Vagina (tissue), 2 donors: ENCODE measurements around the gene AUH. TPM values are rescaled to one million over a fixed set of nuclear protein-coding genes. Genes with fewer than 3 reads are reported as not detected.
A peak's percentile ranks its signal among the peaks of the same experiment; 100 is the strongest.

Source experiments
- DNase-seq, 2 donors: peaks; one replicate each; pipeline ENCODE4 v3.0.0-alpha.2; 2017; ENCODE audit errors: extremely low spot score in 2 of 2
- H3K27ac ChIP-seq: fragments of 200-600 bp; sonication (generic); one replicate; pipeline ENCODE4 v1.5.1; 2019
- H3K27me3 ChIP-seq: fragments of 200-600 bp; sonication (generic); one replicate; pipeline ENCODE4 v1.5.1; 2019
- H3K36me3 ChIP-seq, 2 donors: fragments of 200-600 bp; sonication (generic); one replicate each; pipeline ENCODE4 v1.5.1; 2017 to 2019
- H3K4me1 ChIP-seq: fragments of 200-600 bp; sonication (generic); one replicate; pipeline ENCODE4 v1.5.1; 2019
- H3K4me3 ChIP-seq, 2 donors: fragments of 200-600 bp; sonication (generic); 1 replicate in 1 of 2; 2 replicates in 1 of 2; pipeline ENCODE4 v1.5.1; 2016 to 2019
- H3K9me3 ChIP-seq: fragments of 200-600 bp; sonication (generic); one replicate; pipeline ENCODE4 v1.5.1; 2019
- CTCF ChIP-seq, 3 experiments: fragments of 450-650 bp in 2 of 3; fragments of 200-600 bp in 1 of 3; sonication (generic) in 1 of 3; IDR thresholded peaks; one replicate each; pipeline ENCODE4 v1.5.1; 2017 to 2019; ENCODE audit warnings: antibody characterized with exemption in 3 of 3, mild to moderate bottlenecking in 2 of 3, moderate library complexity in 2 of 3
- POLR2A ChIP-seq, 2 donors: fragments of 450-650 bp; IDR thresholded peaks; one replicate each; pipeline ENCODE4 v1.6.1; 2017; ENCODE audit warnings: antibody characterized with exemption in 2 of 2, mild to moderate bottlenecking in 2 of 2, moderate library complexity in 2 of 2
- POLR2AphosphoS5 ChIP-seq, 2 donors: sonication (generic); formaldehyde crosslinking; IDR thresholded peaks; one replicate each; pipeline ENCODE4 v1.9.0; 2017; ENCODE audit warnings: antibody characterized with exemption in 2 of 2, mild to moderate bottlenecking in 2 of 2, low read depth in 1 of 2; ENCODE audit not compliant: insufficient read depth in 1 of 2
- intact Hi-C: fragments of 100-400 bp; cut with DNase I; formaldehyde crosslinking; loops from one replicate; pipeline ENCODE4 v1.15.1; 2023
- total RNA-seq: library from RNA; depleted of rRNA; stranded (reverse); fragments of >200 nt; gene quantifications from one replicate; pipeline ENCODE4 v1.2.3, GENCODE V29; 2016

AUH gene
- total RNA-seq, 1 donor from 2014 or later, result 39.0 TPM

- TF ChIP-seq CTCF (IDR thresholded peaks at IDR 0.05), result no peak
- no peak for TF ChIP-seq POLR2A (IDR thresholded peaks at IDR 0.05)
- TF ChIP-seq POLR2AphosphoS5 (IDR thresholded peaks at IDR 0.05; ENCODE audit: insufficient read depth in 1 of 2, low read depth in 1 of 2), result no peak
- intact Hi-C loops, result no loop called here
- H3K4me1 ChIP-seq, result peaks cover 8% of the 10 kb centered on the region
- H3K9me3 ChIP-seq, result no peaks in the 10 kb centered on the region
- no peaks in the 10 kb centered on the region for H3K27me3 ChIP-seq
- no peaks in the 10 kb centered on the region for H3K36me3 ChIP-seq
- no peak overlapping the region for H3K27ac ChIP-seq
- H3K4me3 ChIP-seq, result no peak overlapping the region
- no peak for DNase-seq
Observed at GRCh38 chr9:91174772-91175171, 186.9 kb downstream of the AUH start.

- H3K4me3 ChIP-seq, result no peak overlapping the region
- no peak for TF ChIP-seq CTCF (IDR thresholded peaks at IDR 0.05)
- no peak for TF ChIP-seq POLR2AphosphoS5 (IDR thresholded peaks at IDR 0.05; ENCODE audit: insufficient read depth in 1 of 2, low read depth in 1 of 2)
- TF ChIP-seq POLR2A (IDR thresholded peaks at IDR 0.05), result no peak
- no peak overlapping the region for H3K27ac ChIP-seq
Observed at GRCh38 chr9:91172329-91172728, 189.4 kb downstream of the AUH start.

GRCh38 chr9:91170951-91171350, 190.8 kb downstream of the AUH start:
- Histone ChIP-seq H3K4me3 (no peak overlapping the region), H3K27ac (no peak overlapping the region), H3K36me3 (no peaks in the 10 kb centered on the region), H3K4me1 (no peaks in the 10 kb centered on the region), H3K27me3 (no peaks in the 10 kb centered on the region), H3K9me3 (no peaks in the 10 kb centered on the region)
- DNase-seq, result no peak
- no peak for TF ChIP-seq CTCF (IDR thresholded peaks at IDR 0.05)
- TF ChIP-seq POLR2A (IDR thresholded peaks at IDR 0.05), result no peak
- no peak for TF ChIP-seq POLR2AphosphoS5 (IDR thresholded peaks at IDR 0.05; ENCODE audit: insufficient read depth in 1 of 2, low read depth in 1 of 2)
- intact Hi-C loops, result no loop called here

More at GRCh38 chr9:91172329-91172728, 189.4 kb downstream of the AUH start:
- no peaks in the 10 kb centered on the region for H3K4me1 ChIP-seq
- no peak for DNase-seq
- intact Hi-C loops, result no loop called here
- H3K36me3 ChIP-seq, result no peaks in the 10 kb centered on the region
- H3K9me3 ChIP-seq, result no peaks in the 10 kb centered on the region
- H3K27me3 ChIP-seq, result no peaks in the 10 kb centered on the region

GRCh38 chr9:91166796-91167366, 194.8 kb downstream of the AUH start:
- Histone ChIP-seq H3K27me3 (no peaks in the 10 kb centered on the region), H3K36me3 (no peaks in the 10 kb centered on the region), H3K4me3 (no peak overlapping the region), H3K4me1 (peaks cover 10% of the 10 kb centered on the region), H3K9me3 (no peaks in the 10 kb centered on the region), H3K27ac (no peak overlapping the region)
- DNase-seq, result peak in 1 of 2 donors; percentile 43
- intact Hi-C loops, result no loop called here
- no peak for TF ChIP-seq POLR2A (IDR thresholded peaks at IDR 0.05)
- TF ChIP-seq CTCF (IDR thresholded peaks at IDR 0.05), result no peak
- no peak for TF ChIP-seq POLR2AphosphoS5 (IDR thresholded peaks at IDR 0.05; ENCODE audit: insufficient read depth in 1 of 2, low read depth in 1 of 2)

- peak in 1 of 2 donors; percentile 50 for TF ChIP-seq POLR2AphosphoS5 (IDR thresholded peaks at IDR 0.05; ENCODE audit: insufficient read depth in 1 of 2, low read depth in 1 of 2)
- TF ChIP-seq POLR2A (IDR thresholded peaks at IDR 0.05), result no peak
- Histone ChIP-seq H3K4me1 (peaks cover 18% of the 10 kb centered on the region), H3K9me3 (no peaks in the 10 kb centered on the region), H3K27me3 (no peaks in the 10 kb centered on the region), H3K36me3 (no peaks in the 10 kb centered on the region), H3K4me3 (no peak overlapping the region), H3K27ac (peak overlapping the region; percentile 36)
- intact Hi-C loops, result no loop called here
- DNase-seq, result peak; percentile 86 to 96
Observed at GRCh38 chr9:91164724-91165520, 196.8 kb downstream of the AUH start.

Other genes with a start within 250 kb of the AUH start
- gene NFIL3, start 61.9 kb upstream of the AUH start, total RNA-seq, result 132 TPM